GM18861 (cell line): ENCODE measurements around the gene RNF227.
"Not testable (repeated sequence)": the region's sequence is repeated elsewhere in the genome, so short reads cannot be mapped to it uniquely, and the experiment has no call there.

Experiments used
- ATAC-seq: cut with Tn5 transposase; IDR thresholded peaks from one replicate; pipeline ENCODE4 v1.9.1; 2021; ENCODE audit not compliant: unreplicated experiment

RNF227 gene

GRCh38 chr17:7864995-7865650 is 51.0 kb downstream of the RNF227 start:
- ATAC-seq, result no peak

- ATAC-seq, result not testable (repeated sequence)
Measured at GRCh38 chr17:7864384-7864783, 51.7 kb downstream of the RNF227 start.
